A549 (cell line): ENCODE measurements around the gene CDHR4. TPM values are rescaled to one million over a fixed set of nuclear protein-coding genes. Genes with fewer than 3 reads are reported as not detected.
"Not testable (repeated sequence)": the region's sequence is repeated elsewhere in the genome, so short reads cannot be mapped to it uniquely, and the experiment has no call there.

ENCODE experiments used
- ATAC-seq, 2 experiments: fragments of 200-7000 bp in 1 of 2; fragments of >200 bp in 1 of 2; cut with Nextera tagmentation in 1 of 2; cut with Tn5 transposase in 1 of 2; 3 replicates each; pipeline versions ENCODE4 v1.8.0 to v1.9.1; 2018 to 2020; ENCODE audit warnings: mild to moderate bottlenecking in 1 of 2, moderate library complexity in 1 of 2
- CTCF ChIA-PET: fragments of 300-600 bp; sonication (Branson Sonifier 250); formaldehyde crosslinking; extraction: SDS; loops from one replicate; lab custom pipeline; 2021; ENCODE audit warnings: antibody characterized with exemption, inconsistent platforms; lab: Yijun Ruan, JAX
- POLR2A ChIA-PET: fragments of 350-600 bp; formaldehyde crosslinking; extraction: SDS; loops from one replicate; lab custom pipeline; 2021; ENCODE audit warnings: antibody characterized with exemption, inconsistent platforms; lab: Yijun Ruan, JAX
- DNase-seq, 2 experiments: peaks; one replicate each; pipeline versions ENCODE4 v3.0.0 to v3.0.0-alpha.2; 2011 to 2016; ENCODE audit warnings: low read depth in 1 of 2, low spot score in 1 of 2
- FAIRE-seq: peaks from 2 replicates; lab custom pipeline; 2011; peaks lifted over from hg19 to GRCh38; lab: Jason Lieb, UNC
- H3K27ac ChIP-seq, 2 experiments: fragments of >200 bp; sonication (Bioruptor Twin); formaldehyde crosslinking; 3 replicates each; pipeline ENCODE4 v1.5.1; 2016 to 2017
- H3K4me1 ChIP-seq: fragments of >200 bp; sonication (Bioruptor Twin); formaldehyde crosslinking; 3 replicates; pipeline ENCODE4 v1.6.1; 2016
- H3K4me2 ChIP-seq: fragments of >200 bp; sonication (Bioruptor Twin); formaldehyde crosslinking; 3 replicates; pipeline ENCODE4 v1.6.1; 2016
- H3K4me3 ChIP-seq: fragments of >200 bp; sonication (Bioruptor Twin); formaldehyde crosslinking; 3 replicates; pipeline ENCODE4 v1.5.1; 2016
- H3K9me3 ChIP-seq: fragments of >200 bp; sonication (Bioruptor Twin); formaldehyde crosslinking; 3 replicates; pipeline ENCODE4 v1.6.1; 2016
- ATOH8 ChIP-seq: fragments of 250-450 bp; sonication (Bioruptor Pico); IDR thresholded peaks from 2 replicates; pipeline ENCODE4 v1.5.0; 2020; ENCODE audit warnings: low read depth, mild to moderate bottlenecking, moderate library complexity
- CBX8 ChIP-seq: fragments of 200-600 bp; sonication (generic); IDR thresholded peaks from 2 replicates; pipeline ENCODE4 v1.6.1; 2016
- EHMT2 ChIP-seq: fragments of 200-600 bp; sonication (generic); IDR thresholded peaks from 2 replicates; pipeline ENCODE4 v1.6.1; 2016; ENCODE audit warnings: antibody characterized with exemption, low read depth, mild to moderate bottlenecking, moderate library complexity
- FOSL2 ChIP-seq, 2 experiments: fragments of 450-650 bp in 1 of 2; fragments of >200 bp in 1 of 2; sonication (Bioruptor Twin) in 1 of 2; formaldehyde crosslinking; IDR thresholded peaks; 2 replicates each; pipeline versions ENCODE4 v1.5.0 to v1.6.1; 2016 to 2020; ENCODE audit warnings: mild to moderate bottlenecking in 1 of 2, moderate library complexity in 1 of 2
- FOXS1 ChIP-seq: fragments of 250-450 bp; sonication (Bioruptor Pico); IDR thresholded peaks from 2 replicates; pipeline ENCODE4 v1.5.0; 2020; ENCODE audit warnings: mild to moderate bottlenecking, moderate library complexity
- HEYL ChIP-seq: fragments of 250-450 bp; sonication (Bioruptor Pico); IDR thresholded peaks from 2 replicates; pipeline ENCODE4 v1.8.0; 2021; ENCODE audit warnings: mild to moderate bottlenecking, moderate library complexity
- KDM1A ChIP-seq: fragments of 200-600 bp; sonication (generic); IDR thresholded peaks from 2 replicates; pipeline ENCODE4 v1.6.1; 2016; ENCODE audit warnings: low read depth, mild to moderate bottlenecking
- NFE2L2 ChIP-seq: fragments of 150-350 bp; conservative IDR thresholded peaks from 2 replicates; pipeline ENCODE4 v1.6.1; 2014; ENCODE audit warnings: low read length
- PHF8 ChIP-seq: fragments of 200-600 bp; sonication (generic); IDR thresholded peaks from 2 replicates; pipeline ENCODE4 v1.6.1; 2016; ENCODE audit warnings: low read depth, mild to moderate bottlenecking, antibody characterized with exemption, moderate library complexity, borderline replicate concordance
- RCOR1 ChIP-seq: fragments of 150-350 bp; IDR thresholded peaks from 2 replicates; pipeline ENCODE4 v1.6.1; 2014; ENCODE audit warnings: antibody characterized with exemption, low read length, low read depth
- REST ChIP-seq: fragments of 200-600 bp; sonication (generic); IDR thresholded peaks from 2 replicates; pipeline ENCODE4 v1.6.1; 2016; ENCODE audit warnings: antibody characterized with exemption, mild to moderate bottlenecking, moderate library complexity
- SMC3 ChIP-seq: fragments of >200 bp; sonication (Bioruptor Twin); formaldehyde crosslinking; IDR thresholded peaks from 3 replicates; pipeline ENCODE4 v1.6.1; 2018; ENCODE audit warnings: inconsistent platforms
- WGBS: methylation state at CpG from one replicate; pipeline ENCODE4 v1.1.6; 2017; ENCODE audit errors: missing lambda C conversion rate; 5-methylcytosine and 5-hydroxymethylcytosine counted together
- polyA plus RNA-seq, 4 experiments: library from polyadenylated mRNA; depleted of rRNA in 3 of 4; stranded (reverse); fragments of >200 nt; fragmentation: RNase III in 1 of 4; extraction: RNeasy Plus Mini Kit Qiagen cat#74134 plus additional on column Dnase treatment in 1 of 4; gene quantifications; 2 replicates in 3 of 4; 3 replicates in 1 of 4; pipeline ENCODE4 v1.2.3, GENCODE V29; 2011 to 2017
- TF ChIP-seq, protein P1 (sequence below): fragments of >200 bp; sonication (Bioruptor Twin); formaldehyde crosslinking; IDR thresholded peaks from 3 replicates; pipeline ENCODE4 v1.5.1; 2016

The CDHR4 gene
- polyA plus RNA-seq, 2 of the 4 experiments (the other 2 are of a cell fraction), result 0.54 to 0.66 TPM

GRCh38 chr3:49776101-49776500 lies 23.6 kb downstream of the CDHR4 start:
- H3K4me3 ChIP-seq, ATAC-seq, H3K9me3 ChIP-seq, H3K4me2 ChIP-seq, H3K27ac ChIP-seq, DNase-seq, H3K4me1 ChIP-seq, POLR2A ChIA-PET, FAIRE-seq: not testable (repeated sequence)
- 91% methylated on average over 8 of the region's 8 CpGs for WGBS
- CTCF ChIA-PET, result interaction anchor here (1.7 kb wide), 1 partner anchor 27 kb away, joined by 4 read pairs; the partner anchor contains the start of gene INKA1

DNA sequence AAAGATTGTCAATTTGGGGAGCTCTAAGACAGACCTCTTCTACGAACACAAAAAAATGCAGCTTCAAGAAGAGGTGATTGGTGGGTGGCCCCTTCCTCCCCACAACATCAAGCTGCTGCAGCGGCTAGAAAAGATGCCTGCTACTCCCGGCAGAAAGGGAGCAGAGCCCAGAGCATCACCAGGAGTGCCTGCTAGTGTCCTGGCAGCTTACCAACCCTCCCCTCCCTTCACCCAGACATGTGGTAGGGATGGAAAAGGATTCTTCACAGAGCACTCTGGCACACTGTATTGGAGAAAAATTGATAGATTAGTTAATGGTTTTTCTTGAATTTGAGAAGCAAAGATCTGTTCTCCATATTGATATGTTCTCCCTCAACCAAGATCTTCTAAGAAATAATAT lies 24.1 kb downstream of the CDHR4 start:
- CTCF ChIA-PET, result no interaction called here
- TF ChIP-seq SMC3, result no peak
- H3K27ac ChIP-seq, result no peak overlapping the region
- no peaks in the 10 kb centered on the region for H3K9me3 ChIP-seq
- no peak for DNase-seq
- no peak for ATAC-seq
- no peak overlapping the region for H3K4me3 ChIP-seq
- FAIRE-seq, result no peak
- H3K4me2 ChIP-seq, result no peak overlapping the region
- POLR2A ChIA-PET, result no interaction called here
- peaks cover 9% of the 10 kb centered on the region; the same call in 2 of the 3 replicates for H3K4me1 ChIP-seq
- WGBS, result 57% methylated on average over 3 of the region's 3 CpGs

GRCh38 chr3:49772703-49773102 lies 27.0 kb downstream of the CDHR4 start:
- H3K4me3 ChIP-seq, result no peak overlapping the region
- POLR2A ChIA-PET, result no interaction called here
- H3K4me1 ChIP-seq, result peaks cover 9% of the 10 kb centered on the region; the same call in 2 of the 3 replicates
- ATAC-seq, result no peak
- TF ChIP-seq RCOR1, result no peak
- no peak for TF ChIP-seq ATOH8 (CRISPR knock-in tag)
- TF ChIP-seq, protein P1, sequence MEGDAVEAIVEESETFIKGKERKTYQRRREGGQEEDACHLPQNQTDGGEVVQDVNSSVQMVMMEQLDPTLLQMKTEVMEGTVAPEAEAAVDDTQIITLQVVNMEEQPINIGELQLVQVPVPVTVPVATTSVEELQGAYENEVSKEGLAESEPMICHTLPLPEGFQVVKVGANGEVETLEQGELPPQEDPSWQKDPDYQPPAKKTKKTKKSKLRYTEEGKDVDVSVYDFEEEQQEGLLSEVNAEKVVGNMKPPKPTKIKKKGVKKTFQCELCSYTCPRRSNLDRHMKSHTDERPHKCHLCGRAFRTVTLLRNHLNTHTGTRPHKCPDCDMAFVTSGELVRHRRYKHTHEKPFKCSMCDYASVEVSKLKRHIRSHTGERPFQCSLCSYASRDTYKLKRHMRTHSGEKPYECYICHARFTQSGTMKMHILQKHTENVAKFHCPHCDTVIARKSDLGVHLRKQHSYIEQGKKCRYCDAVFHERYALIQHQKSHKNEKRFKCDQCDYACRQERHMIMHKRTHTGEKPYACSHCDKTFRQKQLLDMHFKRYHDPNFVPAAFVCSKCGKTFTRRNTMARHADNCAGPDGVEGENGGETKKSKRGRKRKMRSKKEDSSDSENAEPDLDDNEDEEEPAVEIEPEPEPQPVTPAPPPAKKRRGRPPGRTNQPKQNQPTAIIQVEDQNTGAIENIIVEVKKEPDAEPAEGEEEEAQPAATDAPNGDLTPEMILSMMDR, result no peak
- TF ChIP-seq REST, result no peak
- TF ChIP-seq EHMT2, result no peak
- TF ChIP-seq KDM1A, result no peak
- no peak for TF ChIP-seq HEYL (CRISPR knock-in tag)
- TF ChIP-seq FOXS1 (CRISPR knock-in tag), result no peak
- TF ChIP-seq FOSL2 (IDR thresholded peaks at IDR 0.05), result no peak
- no peak for TF ChIP-seq FOSL2 (CRISPR knock-in tag; IDR thresholded peaks at IDR 0.05)
- TF ChIP-seq PHF8, result no peak
- no peak for TF ChIP-seq CBX8
- no peak for TF ChIP-seq SMC3
- no peak for TF ChIP-seq NFE2L2
- TF ChIP-seq, all 56 proteins: peak for 0
- CTCF ChIA-PET, result interaction anchor here (0.6 to 4.7 kb wide), 2 partner anchors 30 to 219 kb away, joined by 3 to 14 read pairs; partner anchors contain the start of gene INKA1
- no peak for DNase-seq
- H3K4me2 ChIP-seq, result no peak overlapping the region
- H3K9me3 ChIP-seq, result no peaks in the 10 kb centered on the region
- no peak overlapping the region for H3K27ac ChIP-seq
- no peak for FAIRE-seq
- WGBS, result 96% methylated on average over 2 of the region's 2 CpGs
